ENCODE data around the gene PAX7.

- TF ChIP-seq CTCF (conservative IDR thresholded peaks at IDR 0.05) (no peak), ZFX (IDR thresholded peaks at IDR 0.05) (no peak)
Measured at GRCh38 chr1:18667333-18667732, 36.7 kb downstream of the PAX7 start.

All from C4-2B (cell line).